Small intestine (tissue), 7 donors: ENCODE measurements around the gene YWHAQ. TPM values are rescaled to one million over a fixed set of nuclear protein-coding genes. Genes with fewer than 3 reads are reported as not detected.

ENCODE experiments used
- DNase-seq, 2 donors: peaks; one replicate each; pipeline versions ENCODE4 v3.0.0 to v3.0.0-alpha.2; 2013
- FAIRE-seq: peaks from 2 replicates; lab custom pipeline; 2012; peaks lifted over from hg19 to GRCh38; lab: Jason Lieb, UNC
- H3K27ac ChIP-seq, 3 donors: one replicate each; pipeline ENCODE4 v1.5.1; 2013; ENCODE audit warnings: low read length in 2 of 3, mild to moderate bottlenecking in 2 of 3, control low read depth in 1 of 3, inconsistent platforms in 1 of 3, low read depth in 1 of 3, moderate library complexity in 1 of 3
- H3K27me3 ChIP-seq, 3 donors: one replicate each; pipeline ENCODE4 v1.6.1; 2013; ENCODE audit warnings: low read length in 3 of 3, inconsistent platforms in 1 of 3; ENCODE audit not compliant: control insufficient read depth in 3 of 3, insufficient read depth in 3 of 3
- H3K36me3 ChIP-seq, 3 donors: one replicate each; pipeline ENCODE4 v1.6.1; 2013; ENCODE audit warnings: low read length in 3 of 3, inconsistent platforms in 1 of 3, low read depth in 1 of 3, mild to moderate bottlenecking in 1 of 3, moderate library complexity in 1 of 3; ENCODE audit not compliant: control insufficient read depth in 3 of 3, insufficient read depth in 2 of 3
- H3K4me1 ChIP-seq, 3 donors: one replicate each; pipeline ENCODE4 v1.6.1; 2013; ENCODE audit warnings: low read length in 2 of 3, inconsistent platforms in 1 of 3, low read depth in 1 of 3, mild to moderate bottlenecking in 1 of 3, moderate library complexity in 1 of 3; ENCODE audit not compliant: control insufficient read depth in 3 of 3, insufficient read depth in 2 of 3
- H3K4me3 ChIP-seq, 3 donors: one replicate each; pipeline ENCODE4 v1.5.1; 2013; ENCODE audit warnings: low read length in 3 of 3, control low read depth in 1 of 3, inconsistent platforms in 1 of 3, low read depth in 1 of 3, mild to moderate bottlenecking in 1 of 3, moderate library complexity in 1 of 3
- H3K9me3 ChIP-seq, 2 donors: one replicate each; pipeline ENCODE4 v1.6.1; 2013; ENCODE audit warnings: low read depth in 1 of 2, low read length in 1 of 2; ENCODE audit not compliant: control insufficient read depth in 2 of 2, insufficient read depth in 1 of 2
- WGBS, 3 donors: extraction: QIAGEN DNeasy Blood & Tissue Kit; methylation state at CpG; one replicate each; pipeline ENCODE4 v1.1.7; 2013; 5-methylcytosine and 5-hydroxymethylcytosine counted together
- polyA plus RNA-seq, 4 donors: library from polyadenylated mRNA; stranded (reverse) in 3 of 4; unstranded in 1 of 4; fragments of 200-250 nt in 3 of 4; fragments of 120-200 nt in 1 of 4; gene quantifications; one replicate each; pipeline versions ENCODE4 v1.2.1 to v1.2.3, GENCODE V29; 2013
- donor health status: healthy with polysubstance abuse.
- donor health status: control.
- donor health status: control.
- donor health status: Bipolar disorder and iron deficiency.
- donor health status: healthy.

Gene YWHAQ
- polyA plus RNA-seq, 4 donors: 123 to 215 (median 173) TPM

DNA sequence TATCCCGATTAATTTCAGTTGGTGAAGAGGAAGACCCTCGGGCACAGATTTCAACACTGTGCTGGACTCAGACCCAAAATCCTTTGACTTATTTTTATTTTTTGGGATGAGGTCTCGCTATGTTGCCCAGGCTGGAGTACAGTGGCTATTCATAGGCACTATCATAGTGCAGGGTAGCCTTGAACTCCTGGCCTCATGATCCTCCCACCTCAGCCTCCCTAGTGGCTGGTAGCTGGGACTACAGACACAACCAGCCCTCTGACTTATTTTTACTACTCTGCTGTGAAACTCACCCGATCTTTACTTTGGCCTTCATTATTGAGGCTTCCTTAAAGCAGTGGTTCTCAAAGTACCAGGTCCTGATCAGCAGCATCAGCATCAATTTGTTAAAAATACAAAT lies 57.0 kb downstream of the YWHAQ start:
- DNase-seq: no peak
- WGBS, 3 donors: 79 to 90% (median 88%) methylated on average over 4 of the region's 4 CpGs
- no peak overlapping the region for H3K4me3 ChIP-seq
- no peaks in the 10 kb centered on the region for H3K27me3 ChIP-seq
- no peak for FAIRE-seq
- peaks cover 0 to 20% (median 0%) of the 10 kb centered on the region in 3 donors for H3K4me1 ChIP-seq
- H3K27ac ChIP-seq: peak overlapping the region in 1 of 3 donors; percentile 61
- no peaks in the 10 kb centered on the region for H3K36me3 ChIP-seq
- no peaks in the 10 kb centered on the region for H3K9me3 ChIP-seq

DNA sequence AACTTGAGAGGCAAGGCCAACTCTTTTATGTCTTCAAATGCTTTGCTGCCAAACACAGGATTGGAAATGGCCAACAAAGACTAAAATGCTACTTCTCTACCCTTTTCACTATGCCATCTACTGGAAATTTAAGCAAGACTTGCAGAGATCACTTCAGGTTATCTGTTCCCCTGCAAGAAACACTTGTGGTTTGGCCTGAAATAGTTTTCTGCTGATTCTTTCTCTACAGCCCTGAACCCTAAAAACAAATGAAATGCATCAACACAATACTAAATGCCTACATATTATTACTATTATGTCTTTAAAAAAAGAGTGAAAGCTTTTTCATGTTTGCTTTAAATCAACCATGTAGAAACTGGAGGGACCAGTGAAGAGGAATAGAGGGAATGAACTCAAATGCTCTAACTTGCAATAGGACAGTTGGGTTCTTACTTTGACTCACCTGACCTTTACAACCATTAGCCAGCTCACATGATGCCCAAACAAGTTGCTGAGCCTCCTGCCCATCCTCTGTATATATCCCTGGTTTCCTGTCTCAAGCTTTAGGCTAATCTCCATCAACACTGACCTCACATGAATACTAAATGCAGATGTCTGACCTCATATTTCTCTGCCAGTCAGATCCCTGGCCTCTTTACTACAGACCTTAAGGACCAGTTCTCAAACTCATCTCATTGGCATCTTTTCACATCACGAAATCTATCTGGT lies 57.6 kb downstream of the YWHAQ start:
- Histone ChIP-seq H3K27ac (no peak overlapping the region), H3K27me3 (no peaks in the 10 kb centered on the region), H3K4me3 (no peak overlapping the region), H3K9me3 (no peaks in the 10 kb centered on the region), H3K4me1 (peaks cover 0 to 20% (median 0%) of the 10 kb centered on the region in 3 donors), H3K36me3 (no peaks in the 10 kb centered on the region)
- FAIRE-seq (no peak), DNase-seq (no peak)
- 92 to 100% (median 100%) methylated on average over 1 of the region's 1 CpG for WGBS, 3 donors

DNA sequence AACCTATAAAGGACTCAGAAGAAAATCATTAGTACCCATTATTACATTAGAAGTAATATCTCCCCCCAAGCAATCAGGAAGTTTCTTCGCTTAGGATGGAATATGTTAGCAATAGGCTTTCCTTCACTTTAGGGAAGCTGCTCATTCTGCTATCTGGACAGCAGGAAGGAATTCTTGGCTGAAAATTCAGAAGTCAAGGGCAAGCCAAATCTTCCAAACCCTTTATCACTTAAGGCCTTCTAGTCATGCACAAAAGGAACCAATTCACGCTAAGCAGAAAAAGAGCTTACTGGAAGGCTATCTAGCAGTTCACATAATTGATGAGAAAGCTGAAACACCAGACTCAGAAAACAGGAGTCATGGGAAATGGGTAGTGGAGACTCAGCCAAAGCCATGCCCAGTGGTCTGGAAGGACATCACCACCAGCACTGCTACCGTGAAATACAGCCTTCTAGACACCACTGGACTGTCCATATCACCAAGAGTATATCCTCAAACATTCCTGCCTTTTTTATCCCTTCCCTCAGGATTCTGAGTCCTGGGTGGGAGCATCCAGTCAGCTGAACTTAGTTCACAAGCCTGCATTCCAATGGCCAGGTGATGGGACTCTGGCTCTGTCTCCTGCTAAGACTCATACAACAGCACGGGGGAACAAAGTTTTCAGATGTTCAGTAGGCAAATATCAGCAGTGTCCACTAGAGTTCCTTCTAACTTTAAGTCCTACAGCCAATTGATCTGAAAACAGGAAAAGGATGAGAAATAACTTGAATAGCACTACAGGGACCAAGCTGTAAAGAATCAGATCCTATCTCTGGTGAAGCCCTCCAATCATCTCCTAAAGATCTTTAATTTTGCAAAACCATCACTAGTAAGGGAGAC lies 60.4 kb downstream of the YWHAQ start:
- FAIRE-seq: no peak
- 77 to 87% (median 84%) methylated on average over 4 of the region's 4 CpGs for WGBS, 3 donors

DNA sequence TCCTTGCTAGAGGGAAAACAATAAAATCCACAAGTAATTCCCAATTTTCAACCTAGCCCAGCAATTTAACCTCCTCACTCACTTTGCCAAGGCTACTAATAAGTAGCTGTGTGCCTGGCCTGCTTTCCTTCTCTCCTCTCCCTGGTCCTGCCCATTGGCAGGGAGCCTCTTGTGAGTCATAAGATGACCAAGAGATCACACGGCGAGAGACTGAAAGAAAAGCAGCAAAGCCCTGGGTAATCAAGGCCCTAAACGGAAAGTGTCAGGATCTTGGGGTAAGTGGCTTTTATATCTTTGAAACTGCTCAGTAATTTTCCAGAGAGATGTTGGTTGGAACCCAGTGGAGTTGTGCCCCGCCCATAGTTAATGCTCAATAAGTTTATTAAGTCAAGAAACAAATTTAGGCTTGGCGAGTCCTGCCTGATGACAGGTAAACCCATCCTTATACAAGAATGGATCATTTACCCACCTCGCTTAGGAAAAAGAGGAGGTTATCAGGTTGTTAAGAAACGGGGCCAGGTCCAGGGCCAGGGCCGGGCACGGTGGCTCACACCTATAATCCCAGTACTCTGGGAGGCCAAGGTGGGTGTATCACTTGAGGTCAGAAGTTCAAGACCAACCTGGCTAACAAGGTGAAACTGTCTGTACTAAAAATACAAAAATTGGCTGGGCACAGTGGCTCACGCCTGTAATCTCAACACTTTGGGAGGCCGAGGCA lies 65.2 kb downstream of the YWHAQ start:
- H3K4me1 ChIP-seq: no peaks in the 10 kb centered on the region
- FAIRE-seq (no peak), DNase-seq (peak; percentile 21 to 69)
- peak overlapping the region in 2 of 3 donors; percentile 17 to 83 for H3K27ac ChIP-seq
- H3K4me3 ChIP-seq: no peak overlapping the region
- WGBS, 3 donors: 65 to 68% (median 65%) methylated on average over 11 of the region's 11 CpGs
- no peaks in the 10 kb centered on the region for H3K27me3 ChIP-seq
- H3K9me3 ChIP-seq: no peaks in the 10 kb centered on the region
- H3K36me3 ChIP-seq: no peaks in the 10 kb centered on the region

More for the DNA sequence above, 60.4 kb downstream of the YWHAQ start:
- Histone ChIP-seq H3K27me3 (no peaks in the 10 kb centered on the region), H3K4me1 (peaks cover 0 to 9% (median 0%) of the 10 kb centered on the region in 3 donors), H3K36me3 (no peaks in the 10 kb centered on the region), H3K27ac (no peak overlapping the region), H3K4me3 (no peak overlapping the region), H3K9me3 (no peaks in the 10 kb centered on the region)
- no peak for DNase-seq

DNA sequence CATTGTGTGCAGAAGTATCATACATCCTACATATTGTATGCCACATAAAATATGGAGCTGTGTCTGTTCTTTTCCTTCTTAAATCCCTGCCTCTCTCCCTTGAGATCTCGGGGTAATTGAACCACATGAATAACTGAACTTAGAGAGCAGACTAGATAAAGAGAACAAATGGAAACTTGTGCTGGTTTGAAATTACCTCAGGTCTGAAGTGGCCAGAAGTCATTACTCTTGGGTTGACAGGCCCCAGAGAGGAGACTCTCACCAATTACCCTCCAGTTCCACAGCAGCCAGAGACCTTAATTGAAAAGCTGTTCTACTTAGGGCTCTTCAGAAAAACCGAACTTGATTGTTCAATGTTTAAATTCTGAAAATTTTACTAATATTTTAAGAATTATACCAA lies 70.2 kb downstream of the YWHAQ start:
- H3K27ac ChIP-seq: peak overlapping the region in 1 of 3 donors; percentile 41
- 78 to 85% (median 85%) methylated on average over 2 of the region's 2 CpGs for WGBS, 3 donors
- FAIRE-seq: no peak

DNA sequence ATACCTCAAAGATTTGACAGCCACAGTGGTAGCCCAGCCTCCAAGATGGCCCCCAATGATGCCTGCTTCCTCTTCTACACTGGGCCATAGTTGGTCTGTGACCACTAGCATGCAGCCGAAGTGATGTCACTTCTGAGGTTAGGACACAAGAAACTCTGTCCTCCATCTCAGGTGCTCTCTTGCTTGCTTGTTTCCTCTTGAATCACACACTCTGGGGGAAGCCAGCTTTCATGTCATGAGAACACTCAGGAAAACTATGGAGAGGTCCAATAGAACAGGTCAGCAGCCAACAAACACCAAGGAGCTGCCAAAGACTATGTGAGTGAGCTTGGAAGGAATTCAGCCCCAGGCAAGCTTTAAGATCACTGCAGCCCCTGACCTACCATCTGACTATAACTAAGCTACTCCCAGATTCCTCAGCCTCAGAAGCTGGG lies 71.8 kb downstream of the YWHAQ start:
- H3K4me3 ChIP-seq: no peak overlapping the region
- peaks cover 0 to 3% (median 0%) of the 10 kb centered on the region in 3 donors for H3K36me3 ChIP-seq
- WGBS, 3 donors: 83 to 93% (median 92%) methylated on average over 1 of the region's 1 CpG
- FAIRE-seq: no peak
- H3K4me1 ChIP-seq: peaks cover 0 to 6% (median 0%) of the 10 kb centered on the region in 3 donors
- no peaks in the 10 kb centered on the region for H3K27me3 ChIP-seq
- H3K27ac ChIP-seq: peak overlapping the region in 1 of 3 donors; percentile 39
- no peak for DNase-seq
- no peaks in the 10 kb centered on the region for H3K9me3 ChIP-seq

More for the DNA sequence above, 70.2 kb downstream of the YWHAQ start:
- no peaks in the 10 kb centered on the region for H3K27me3 ChIP-seq
- no peak overlapping the region for H3K4me3 ChIP-seq
- no peaks in the 10 kb centered on the region for H3K4me1 ChIP-seq
- no peak for DNase-seq
- H3K36me3 ChIP-seq: peaks cover 0 to 3% (median 0%) of the 10 kb centered on the region in 3 donors
- no peaks in the 10 kb centered on the region for H3K9me3 ChIP-seq

DNA sequence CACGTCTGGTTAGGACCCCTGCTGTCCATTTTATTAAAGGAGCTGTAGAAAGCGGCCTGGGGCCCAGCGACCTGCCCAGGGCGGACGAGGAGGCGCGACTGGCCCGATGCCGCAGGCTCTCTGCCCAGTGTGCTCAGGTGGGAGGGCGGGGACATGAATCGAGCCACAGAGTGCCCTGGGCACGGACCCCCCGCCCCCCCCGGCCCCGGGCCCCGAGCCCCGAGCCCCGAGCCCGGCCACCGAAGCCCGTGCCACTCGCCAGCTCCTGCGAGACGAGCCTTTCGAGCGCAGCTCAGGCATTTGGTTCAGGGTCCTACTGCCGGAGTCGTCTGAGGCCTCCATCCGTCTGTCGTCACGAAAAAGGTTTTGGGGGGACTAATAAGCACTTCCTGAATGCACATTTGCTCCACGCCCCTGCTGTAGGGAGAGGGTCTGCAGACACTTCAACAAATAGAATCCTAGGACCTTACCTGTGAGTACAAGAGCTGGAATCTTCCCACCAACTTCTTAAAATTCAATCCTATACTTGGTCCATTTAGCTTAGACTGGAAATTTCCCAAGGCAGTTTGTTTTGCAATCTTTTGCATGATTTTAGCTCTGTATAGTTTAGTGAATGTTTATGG lies 74.6 kb downstream of the YWHAQ start:
- peak in 1 of 2 donors; percentile 65 for DNase-seq
- Histone ChIP-seq H3K4me1 (peaks cover 0 to 8% (median 6%) of the 10 kb centered on the region in 3 donors), H3K27ac (peak overlapping the region; percentile 93 to 100 (median 98))

More for the DNA sequence above, 74.6 kb downstream of the YWHAQ start:
- Histone ChIP-seq H3K36me3 (peaks cover 0 to 3% (median 0%) of the 10 kb centered on the region in 3 donors), H3K9me3 (no peaks in the 10 kb centered on the region), H3K27me3 (no peaks in the 10 kb centered on the region), H3K4me3 (peak overlapping the region; percentile 73 to 97 (median 91))
- FAIRE-seq: no peak
- 0 to 1% (median 0%) methylated on average over 21 to 32 of the region's 32 CpGs for WGBS, 3 donors
